GM18499 (cell line): ENCODE results near the gene RASSF4.

Experiments
- ATAC-seq: cut with Tn5 transposase; IDR thresholded peaks from one replicate; pipeline ENCODE4 v1.9.1; 2021; ENCODE audit warnings: moderate number of reproducible peaks; ENCODE audit not compliant: insufficient read depth, unreplicated experiment

RASSF4 gene

DNA sequence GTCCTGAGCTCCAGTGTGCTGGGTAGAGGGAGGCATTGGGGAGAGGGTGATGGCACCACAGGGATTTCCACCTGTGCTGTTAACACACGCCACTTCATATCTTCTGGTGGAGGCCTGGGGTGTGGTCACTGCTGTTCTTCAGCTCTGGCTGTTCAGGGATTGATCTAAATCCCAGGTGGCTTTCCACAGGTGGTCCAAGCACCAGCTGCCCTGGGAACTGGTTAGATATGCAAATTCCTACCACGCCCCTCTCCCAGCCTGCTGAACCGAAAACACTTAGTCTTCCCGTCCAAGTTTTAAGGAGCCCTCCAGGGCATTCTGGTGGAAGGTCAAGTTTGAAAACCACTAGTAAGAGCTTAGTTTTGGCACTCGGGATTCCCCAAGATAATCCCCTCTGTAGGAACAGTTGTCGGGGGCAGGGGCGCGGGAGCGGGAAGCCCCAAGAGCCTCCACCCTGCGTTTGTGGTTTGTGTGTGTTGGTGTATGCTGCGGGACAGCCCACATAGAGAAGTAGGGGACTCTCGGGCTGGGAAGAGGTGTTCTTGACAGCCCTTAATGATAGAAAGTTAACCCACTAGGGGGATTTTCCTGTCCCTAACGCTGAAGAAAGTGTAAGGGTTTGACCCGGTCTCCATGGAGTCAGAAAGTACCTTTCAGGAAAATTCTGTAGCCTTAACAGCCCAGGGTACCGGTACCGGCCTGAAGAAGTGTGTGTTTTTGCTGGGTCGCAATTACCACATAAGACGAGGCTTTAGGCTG is 13.9 kb downstream of the RASSF4 start:
- no peak for ATAC-seq

DNA sequence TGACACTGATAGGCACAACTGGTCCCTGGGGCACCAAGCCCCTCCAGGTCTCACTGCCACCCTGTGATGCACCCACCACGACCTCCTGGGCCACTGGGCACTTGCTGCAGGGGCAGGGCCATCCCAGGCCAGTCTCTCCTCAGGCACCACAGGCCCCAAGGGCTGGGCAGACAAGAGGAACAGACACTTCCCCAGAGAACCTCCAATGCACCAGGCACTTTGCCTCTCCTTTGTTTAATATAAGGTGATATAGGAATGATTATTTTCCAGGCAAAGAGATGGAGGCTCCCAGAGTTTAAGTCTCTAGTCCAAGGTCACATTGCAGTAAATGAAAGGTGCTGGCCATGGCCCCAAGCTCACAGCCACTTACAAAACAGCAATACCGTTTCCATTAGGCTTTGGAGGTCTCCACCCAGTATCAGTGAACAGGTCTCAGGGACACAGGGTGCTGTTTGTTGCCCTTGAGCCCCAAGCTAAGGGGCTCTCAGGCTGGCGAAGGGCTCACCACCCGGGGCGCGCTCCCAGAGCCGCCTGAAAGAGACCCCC is 14.6 kb downstream of the RASSF4 start:
- ATAC-seq: no peak

DNA sequence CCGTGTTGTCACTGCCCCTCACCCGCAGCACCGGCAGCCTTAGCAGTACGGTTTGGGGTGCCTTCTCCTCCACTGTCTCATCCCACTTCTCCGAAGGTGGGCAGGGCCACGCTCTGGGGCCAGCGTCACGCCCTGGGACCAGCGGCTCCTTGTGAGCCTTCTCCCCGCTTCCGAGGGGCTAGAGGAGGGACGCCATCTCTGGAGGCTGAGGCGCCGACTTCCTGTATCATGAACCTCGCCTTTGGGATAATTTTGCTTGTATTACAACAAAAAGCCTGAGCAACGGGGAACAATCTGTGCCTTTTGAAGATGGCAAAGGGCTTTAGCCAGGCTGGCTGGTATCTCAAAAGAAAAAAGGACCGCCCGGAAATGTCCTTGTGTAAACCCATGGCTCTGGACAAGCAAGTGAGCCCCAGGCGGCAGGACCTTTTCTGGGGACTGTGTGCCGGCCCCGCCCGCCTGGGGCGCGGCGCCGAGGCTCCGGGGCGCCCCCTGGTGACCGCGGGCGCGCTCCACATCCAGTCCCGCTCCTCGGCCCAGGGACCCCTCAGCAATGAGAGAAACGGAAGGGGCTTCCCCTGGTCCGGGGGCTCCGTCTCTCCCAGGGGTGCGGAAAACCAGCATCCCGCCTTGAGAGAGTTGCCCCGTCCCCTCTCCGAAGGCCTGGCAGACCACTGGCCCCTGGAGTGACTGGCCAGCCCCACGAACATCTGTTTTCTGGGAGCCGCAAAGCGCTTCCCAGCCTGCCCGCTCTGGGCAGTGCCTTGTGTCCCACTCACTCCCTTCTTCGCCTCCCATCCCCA is 15.2 kb downstream of the RASSF4 start:
- peak; percentile 49 for ATAC-seq

DNA sequence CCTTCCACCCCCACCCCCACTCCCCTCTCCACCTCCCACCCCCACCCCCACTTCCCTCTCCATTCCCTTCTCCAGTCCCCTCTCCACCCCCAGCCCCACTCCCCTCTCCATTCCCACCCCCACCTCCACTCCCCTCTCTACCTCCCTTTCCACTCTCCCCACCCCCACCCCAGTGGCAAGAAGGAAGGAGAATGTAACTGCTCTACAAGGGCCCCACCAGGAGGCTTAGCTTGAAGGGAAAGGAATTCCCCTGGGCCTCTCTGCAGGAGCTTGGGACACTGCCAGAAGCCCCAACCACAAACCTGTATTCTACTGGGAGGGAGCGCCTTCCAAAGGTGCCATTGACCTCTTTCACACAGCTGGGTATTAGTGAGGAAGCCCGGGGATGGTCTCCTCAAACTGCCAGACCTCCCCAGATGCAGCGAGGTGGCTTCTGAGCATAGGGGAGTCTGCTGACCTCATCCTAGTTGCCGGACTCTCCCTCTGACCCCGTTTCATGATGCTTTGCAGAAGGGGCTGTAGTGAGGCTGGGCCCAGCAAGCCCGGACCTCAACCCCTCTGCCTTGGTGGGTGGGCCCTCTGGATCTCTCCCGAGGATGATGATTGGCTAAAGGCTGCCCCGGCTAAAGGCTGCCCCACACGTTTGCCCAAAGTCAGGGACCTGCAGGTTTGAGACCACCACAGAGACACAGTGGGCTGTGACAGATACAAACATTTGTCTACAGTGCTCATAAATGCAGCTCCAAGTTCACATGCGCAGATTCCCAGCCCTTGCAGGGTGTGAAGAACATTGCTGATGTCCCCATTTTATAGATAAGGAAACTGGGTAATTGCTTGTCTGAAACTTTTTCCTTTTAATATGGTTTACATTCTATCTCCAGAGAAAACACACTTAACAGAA is 16.1 kb downstream of the RASSF4 start:
- ATAC-seq: no peak

DNA sequence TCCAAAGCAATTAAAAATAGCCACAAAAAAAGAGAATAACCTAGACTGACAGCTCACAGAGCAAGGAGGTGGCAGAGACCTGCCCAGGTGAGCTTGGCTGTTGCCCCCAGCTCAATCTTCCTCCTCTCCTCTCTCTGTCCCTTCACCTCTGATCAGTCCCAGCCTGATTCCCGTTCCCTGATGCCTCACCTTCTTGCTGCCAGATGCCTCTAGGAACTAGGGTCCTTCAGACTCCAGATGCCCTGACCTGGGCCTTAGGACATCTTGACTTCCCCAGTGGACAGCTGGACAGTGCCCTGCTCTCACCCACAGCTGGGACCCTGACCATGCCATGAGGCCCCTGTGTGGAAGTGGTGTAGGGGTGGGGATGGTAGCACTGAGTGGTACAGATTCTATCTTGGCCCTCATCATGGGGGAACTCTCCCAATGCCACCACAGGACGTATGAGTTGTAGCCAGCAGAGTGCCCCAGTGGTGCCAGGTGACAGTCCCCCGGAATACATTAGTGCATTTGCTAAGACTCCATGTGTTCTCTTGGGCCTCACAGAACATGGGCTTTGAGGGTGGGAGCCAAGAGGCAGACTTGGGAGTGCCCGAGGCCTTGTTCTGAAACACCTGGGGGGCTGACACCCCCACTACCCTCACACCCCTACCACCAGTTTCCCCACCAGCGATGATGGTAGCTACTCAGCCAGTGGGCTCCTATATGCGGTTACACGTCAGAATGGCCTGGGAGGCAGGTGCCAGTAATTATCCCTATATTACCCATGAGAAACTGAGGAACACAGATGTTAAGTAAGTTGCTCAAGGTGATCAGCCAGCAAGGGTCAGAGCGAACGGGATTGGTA is 17.0 kb downstream of the RASSF4 start:
- ATAC-seq: no peak

DNA sequence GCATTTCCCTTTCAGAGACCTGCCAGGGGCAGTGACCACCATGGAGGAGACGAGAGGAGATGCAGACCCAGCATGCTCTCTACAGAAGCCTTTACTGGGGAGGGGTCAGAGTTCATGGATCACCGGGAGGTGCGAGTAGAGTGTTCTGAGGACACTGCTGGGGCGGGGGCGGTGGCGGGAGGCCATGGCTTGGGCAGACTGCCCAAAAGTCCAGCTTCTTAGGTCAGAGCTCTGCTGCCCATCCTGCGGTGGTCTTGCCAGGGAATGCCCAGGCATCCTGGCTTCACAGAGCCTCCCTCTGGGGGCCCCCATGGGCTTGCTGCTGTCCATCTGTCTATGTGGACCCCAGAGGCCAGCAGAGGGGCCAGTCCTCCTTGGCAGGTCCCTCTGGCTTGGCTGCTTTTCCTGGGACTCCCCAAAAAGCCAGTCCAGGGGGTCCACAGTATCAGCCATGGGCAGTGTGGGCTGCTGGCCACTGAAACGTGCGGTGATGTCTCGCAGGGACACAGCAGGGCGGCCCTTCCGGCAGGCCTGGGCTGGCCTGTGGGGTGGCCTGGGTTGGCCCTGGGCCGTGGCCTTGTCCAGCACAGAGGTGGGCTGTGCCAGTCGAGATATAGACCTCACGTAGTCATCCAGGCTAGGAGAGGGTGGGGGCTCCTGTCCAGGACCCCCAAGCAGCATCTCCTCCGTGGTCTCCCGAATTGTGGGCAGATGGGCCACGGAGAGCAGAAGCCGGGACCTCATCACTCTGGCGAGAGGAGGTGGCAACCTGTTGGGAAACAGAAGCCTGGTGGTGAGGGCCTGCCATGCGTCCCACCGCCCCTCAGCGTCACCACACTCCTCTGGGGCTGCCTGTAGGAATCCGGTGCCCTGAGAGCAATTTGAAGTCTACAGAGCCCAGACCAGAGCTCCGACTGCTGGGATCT is 17.9 kb downstream of the RASSF4 start:
- ATAC-seq: no peak

DNA sequence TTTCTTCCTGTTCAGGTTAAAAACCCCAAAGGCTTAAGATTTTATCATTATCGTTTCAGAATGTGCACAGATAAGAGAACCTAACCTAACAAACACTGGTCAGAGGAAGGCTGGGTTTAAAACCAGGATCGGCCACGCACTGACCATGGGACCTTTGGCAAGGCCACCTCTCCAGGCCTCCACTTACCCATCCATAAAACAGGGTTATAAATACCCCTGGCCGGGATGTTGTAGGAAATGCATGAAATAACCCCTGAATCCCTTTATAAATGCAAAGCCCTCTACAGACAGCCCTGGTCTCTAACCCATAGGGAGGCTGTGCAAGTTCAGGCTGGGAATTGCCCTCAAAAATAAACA is 18.6 kb downstream of the RASSF4 start:
- ATAC-seq: no peak

DNA sequence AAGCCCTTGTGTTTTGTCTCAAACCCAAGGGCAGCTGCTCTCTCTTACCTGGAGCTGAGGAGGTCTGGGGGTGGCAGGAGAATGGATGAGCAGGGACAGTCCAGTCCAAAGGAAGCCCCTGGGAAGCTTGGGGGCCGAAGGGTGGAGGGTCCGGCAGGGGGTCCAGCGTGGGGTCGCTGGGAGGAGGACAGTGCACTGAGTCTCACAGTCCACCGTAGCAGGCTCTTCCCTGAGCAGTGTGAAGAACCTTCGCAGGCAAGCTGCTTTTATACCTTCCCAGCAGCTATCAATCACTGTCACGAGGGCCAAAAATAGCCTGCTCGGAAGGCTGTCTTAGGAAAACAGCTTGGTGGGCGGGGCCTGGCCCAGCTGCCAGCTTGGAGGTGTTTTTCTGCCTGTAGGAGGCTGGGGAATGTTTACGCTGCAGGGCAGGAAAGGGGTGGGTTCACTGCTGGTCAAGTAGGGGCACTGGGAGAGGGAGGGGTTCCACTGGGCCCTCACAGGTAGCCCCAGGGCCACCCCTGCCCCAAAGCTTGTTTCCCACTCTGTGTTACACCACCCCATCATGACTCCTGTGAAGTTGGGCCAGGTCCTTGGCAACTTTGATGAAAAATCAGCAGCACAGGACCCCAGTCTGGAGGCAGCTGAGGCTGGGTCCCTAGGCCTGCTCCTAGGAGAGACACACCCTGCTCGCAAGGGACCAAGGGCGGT is 19.1 kb downstream of the RASSF4 start, which contains the start of gene DEPP1:
Gene DEPP1 (minus strand): TSS at position 240 of the 711 bp plus-strand sequence. CDS start 779 bp downstream, outside the sequence.
- ATAC-seq: no peak

DNA sequence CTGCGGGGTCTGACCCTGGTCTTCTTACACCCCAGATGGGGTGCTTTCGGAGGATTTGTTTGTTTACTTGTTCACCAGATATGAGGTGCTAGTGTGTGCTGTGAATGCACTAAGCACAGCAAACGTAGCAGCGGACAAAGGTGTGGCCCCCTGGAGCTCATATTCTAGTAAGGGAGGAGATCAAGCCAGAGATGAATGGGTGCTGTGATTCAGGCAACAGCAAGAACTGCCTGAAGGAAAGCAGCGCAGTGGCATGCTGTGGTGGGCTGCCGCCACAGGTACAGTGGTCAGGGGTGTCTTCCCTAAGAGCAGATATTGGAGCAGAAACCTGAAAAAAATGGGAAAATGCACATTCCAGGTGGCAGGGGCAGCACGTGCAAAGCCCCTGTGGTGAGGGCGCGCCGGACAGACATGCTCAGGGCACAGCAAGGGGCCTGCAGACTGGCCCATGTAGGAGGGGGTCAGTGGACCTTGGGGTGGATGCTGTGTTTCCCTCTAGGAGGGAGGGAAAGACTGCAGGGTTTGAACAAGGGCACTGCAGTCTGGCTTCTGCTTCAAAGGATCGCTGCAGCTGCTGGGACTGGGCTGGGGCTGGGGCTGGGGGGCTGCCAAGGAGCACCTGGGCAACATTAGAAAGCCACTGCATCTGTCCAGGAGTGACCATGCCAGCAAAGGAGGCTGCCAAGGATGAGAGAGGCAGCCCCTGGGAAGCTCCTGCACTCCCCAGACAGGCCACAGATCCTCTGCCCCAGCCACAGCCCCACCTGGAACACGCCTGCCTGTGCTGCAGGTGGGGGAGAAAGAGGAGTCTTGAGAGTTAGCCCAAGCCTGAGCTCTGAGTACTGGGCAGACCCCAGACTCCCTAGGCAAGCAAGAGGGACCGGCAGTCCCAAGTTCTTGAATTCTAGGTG is 19.9 kb downstream of the RASSF4 start:
- ATAC-seq: no peak

DNA sequence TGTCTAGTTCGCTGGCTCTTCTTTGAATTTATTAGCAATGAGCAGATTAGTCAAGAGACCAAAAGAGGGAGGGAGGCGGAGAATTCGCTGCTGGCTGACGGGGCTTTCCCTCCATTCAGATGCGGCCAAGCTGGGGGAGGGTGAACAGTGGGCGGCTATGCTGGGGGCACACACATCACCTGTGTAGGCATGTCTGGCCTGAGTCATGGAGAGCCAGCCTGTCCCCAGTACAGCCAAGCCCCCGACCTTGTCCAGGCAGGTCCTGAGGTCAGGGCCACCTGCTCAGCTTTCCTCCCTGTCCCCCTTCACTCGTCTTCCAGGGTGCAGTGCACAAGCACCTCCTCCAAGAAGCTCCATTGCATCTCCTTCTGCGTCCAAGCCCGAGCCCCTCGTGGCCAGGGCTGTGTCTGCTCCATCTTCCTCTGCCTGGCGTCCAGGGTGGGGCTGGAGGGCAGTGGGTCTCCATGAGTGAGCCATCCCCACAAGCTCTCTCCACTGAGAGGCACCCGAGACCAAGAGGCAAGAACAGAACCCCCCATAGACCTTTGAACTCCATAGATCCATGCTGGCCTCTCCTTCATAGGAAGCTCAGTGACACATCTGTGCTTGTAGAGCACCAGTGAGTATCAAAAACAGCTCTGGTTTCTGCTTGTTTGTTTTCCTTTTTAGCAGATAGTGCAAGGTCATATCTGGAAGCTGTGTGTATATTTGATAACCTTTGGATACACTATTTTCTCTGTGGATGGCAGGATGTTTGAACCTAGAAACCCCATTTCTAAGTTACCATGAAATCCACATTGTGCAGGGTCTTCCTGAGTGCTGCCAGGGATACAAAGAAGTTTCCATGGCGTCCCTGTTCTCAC is 20.9 kb downstream of the RASSF4 start:
- ATAC-seq: no peak

DNA sequence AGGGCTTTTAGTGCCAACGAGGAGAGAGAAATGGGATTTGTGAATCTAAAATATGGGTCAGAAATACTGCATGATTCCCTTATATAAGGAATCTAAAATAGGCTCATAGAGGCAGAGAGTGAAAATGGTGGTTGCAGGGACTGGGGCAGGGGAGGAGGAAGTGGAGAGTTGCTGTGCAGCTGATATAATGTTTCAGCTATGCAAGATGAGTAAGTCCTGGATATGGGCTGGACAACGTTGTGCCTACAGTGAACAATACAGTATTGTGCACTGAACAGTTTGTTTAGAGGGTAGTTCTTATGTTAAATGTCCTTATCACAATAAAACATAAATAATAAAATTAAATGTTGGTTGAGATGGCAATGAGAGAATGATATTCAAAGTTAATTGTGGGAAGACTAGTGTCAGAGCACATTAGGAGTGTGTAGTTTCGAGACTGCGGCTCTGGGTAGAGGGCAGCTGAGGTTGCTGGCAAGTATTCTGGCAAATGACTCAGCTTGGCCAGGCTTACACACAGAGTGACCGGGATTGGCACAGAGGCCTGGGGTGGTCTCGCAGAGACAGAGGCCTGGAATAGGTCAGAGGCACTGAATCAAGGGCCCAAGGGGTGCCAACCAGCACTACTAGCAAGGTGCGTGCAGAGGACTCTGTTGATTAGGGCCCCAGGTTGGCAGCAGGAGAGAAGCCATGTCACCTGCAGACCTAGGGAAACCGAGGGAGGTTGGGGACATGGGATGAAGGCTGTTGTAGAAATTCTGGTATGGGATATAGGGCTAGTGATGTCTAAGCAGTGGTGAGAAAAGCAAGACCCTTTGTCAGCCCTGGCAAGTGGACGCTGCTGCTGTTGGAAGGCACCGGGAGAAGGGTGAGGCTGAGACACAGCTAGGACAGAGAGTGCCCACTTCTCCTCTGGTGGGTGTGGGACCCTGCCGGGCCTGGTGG is 21.8 kb downstream of the RASSF4 start:
- peak; percentile 75 for ATAC-seq

DNA sequence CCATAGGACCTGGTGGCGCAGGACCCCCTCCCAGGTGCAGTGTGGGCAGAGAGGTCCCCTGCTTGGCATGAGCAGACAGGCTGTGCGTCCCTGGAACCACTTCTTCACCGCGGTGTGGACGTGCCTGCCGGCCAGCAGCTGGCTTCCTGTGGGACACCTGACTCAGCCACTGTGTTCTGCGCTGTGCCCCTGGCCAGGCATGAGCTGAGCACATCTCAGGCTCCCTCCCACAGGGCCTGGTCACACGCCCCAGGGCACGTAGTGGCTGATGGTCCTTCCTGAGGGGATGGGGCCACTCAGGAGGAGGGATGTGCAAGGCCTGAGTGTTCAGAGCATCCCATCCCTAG is 22.5 kb downstream of the RASSF4 start:
- ATAC-seq: no peak

DNA sequence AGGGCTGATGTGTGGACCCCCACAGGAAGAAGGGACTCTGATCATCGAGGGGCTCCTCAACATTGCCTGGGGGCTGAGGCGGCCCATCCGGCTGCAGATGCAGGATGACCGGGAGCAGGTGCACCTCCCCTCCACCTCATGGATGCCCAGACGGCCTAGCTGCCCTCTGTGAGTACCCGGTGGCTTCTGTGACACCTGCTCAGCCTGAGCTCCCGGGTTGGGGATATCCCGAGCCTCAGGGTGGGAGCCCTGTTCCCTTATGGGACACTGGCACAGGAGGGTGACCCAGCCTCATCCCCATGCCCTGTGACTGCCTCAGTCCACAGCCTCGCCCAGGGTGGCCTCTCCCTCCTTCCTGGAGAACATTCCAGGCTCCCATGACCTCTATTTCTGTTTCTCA is 22.9 kb downstream of the RASSF4 start:
- ATAC-seq: no peak

DNA sequence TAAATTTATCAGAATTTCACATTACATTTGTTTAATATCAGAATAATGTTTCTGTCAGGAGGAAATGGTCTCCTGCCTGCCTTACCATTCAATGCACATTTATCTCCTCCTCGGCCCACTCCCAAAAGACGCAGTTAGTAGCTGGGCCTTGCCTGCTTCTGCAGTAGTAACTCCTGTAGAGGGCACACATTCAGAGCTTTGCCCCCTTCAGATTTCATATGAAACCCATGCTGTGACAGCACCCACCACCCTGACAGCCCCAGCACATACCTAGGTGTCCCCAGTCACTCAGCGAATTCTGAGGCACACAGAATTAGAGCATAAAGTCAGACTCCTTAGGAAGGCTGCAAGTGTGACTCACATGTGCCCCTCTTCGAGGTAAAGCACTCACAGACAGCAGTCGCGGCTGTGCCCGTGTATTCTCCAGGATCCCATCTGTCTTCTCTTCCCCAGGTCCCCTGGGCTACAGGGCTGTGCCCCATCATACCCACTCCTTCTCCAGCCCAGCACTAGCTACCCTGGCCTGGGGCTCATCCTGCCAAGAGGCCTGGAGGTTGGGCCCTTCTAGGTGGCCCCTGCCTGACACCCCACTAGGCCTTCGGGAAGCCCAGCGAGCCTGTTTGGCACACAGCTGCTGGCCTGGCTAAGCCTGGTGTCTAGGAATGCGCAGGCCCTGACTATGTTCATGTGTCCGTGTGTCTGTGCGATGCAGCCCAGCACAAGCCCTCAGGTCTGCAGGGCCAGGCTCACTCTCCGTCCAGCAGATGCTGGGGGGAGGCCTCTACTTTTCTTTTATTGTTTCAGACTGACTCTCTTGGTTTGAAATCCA is 23.7 kb downstream of the RASSF4 start:
- no peak for ATAC-seq
